Cerebellar cortex (tissue), 1 donor: ENCODE measurements around the gene MRPS31.

ENCODE experiments used
- DNase-seq: peaks from one replicate; pipeline ENCODE4 v3.0.0-alpha.2; 2015; ENCODE audit warnings: low spot score

MRPS31 gene

DNA sequence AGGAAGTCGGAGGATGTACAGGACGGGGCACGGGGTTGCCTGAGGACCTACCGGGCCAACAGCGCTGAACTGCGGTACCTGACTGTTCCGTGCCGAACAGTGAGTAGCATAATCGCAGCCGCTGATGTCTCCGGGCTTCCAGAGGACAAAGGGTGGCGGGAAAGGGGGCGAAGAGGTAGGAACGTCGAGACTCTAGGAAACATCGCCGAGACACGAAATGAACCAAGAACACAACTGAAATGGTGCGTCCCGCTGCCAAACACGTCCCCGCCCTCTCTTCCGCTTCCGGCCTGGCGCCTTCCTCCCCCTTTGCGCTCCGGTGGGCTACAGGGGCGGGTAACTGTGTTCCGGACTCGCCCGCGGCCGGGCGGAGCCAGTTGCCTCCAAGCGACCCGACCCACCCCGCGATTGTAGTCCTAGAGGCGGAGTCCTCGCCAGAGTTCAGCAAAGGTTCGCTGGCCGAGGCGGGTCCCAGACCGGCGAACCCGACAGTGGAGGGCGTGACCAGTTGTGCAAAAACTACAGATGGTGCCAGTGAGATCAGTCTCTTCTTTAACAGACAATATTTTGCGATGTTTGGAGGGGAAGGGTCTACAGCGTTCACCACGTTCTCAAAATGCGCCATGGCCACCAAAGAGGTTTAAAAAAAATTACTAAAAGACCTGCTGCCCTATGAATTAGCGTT, at the start of gene MRPS31:
TSS of gene MRPS31 (minus strand) at position 257 of the 685 bp plus-strand sequence. CDS start at position 203, 54 bp downstream.
- peak; percentile 94 for DNase-seq

DNA sequence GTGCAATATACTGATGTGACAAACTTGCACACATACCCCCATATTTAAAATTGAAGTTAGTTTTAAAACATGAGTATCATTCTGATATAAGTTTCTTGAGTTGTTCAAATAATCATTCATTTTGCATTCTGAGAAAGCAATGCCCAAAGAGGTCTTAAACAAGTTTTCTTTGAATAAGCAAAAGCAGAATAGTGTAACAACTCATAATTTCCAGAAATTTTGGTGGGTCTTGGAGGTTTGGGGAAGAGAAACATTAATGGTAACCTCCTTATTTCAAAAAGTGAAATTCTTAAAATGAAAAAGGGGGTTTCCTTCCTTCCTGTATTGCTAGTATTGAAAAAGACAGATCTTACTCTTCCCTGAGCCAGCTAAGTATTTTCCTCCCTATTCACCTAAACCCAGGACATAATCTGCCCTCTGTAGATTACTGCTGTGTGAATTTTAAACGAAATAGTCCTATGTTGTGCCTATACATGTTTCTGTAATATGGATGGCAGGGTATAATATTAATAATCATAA, 48.9 kb upstream of the MRPS31 start:
- DNase-seq, result no peak

DNA sequence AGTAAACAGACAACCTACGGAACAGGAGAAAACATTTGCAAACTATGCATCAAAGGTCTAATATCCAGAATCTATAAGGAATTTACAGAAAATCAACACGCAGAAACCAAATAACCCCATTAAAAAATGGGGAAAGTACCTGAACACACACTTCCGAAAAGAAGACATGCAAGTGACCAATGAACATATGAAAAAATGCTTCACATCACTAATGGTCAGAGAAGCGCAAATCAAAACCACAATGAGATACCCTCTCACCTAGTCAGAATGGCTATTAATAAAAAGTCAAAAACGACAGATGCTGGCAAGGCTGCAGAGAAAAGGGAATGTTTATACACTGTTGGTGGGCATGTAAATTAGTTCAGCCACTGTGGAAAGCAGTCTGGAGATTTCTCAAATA, 47.9 kb upstream of the MRPS31 start:
- DNase-seq, result no peak

DNA sequence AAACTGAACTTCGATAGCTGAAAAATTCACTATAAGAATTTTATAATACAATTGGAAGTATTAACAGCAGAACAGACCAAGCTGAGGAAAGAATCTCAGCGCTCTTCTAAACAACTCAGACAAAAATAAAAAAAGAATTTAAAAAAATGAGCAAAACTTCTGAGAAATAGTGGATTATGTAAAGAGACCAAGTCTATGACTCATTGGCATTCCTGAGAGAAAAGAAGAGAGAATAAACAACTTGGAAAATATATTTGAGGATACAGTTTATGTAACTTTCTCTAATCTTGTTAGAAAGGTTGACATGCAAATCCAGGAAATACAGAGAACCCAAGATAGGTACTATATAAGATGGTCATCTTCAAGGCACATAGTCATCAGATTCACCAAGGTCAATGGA, 43.8 kb upstream of the MRPS31 start:
- DNase-seq, result no peak

DNA sequence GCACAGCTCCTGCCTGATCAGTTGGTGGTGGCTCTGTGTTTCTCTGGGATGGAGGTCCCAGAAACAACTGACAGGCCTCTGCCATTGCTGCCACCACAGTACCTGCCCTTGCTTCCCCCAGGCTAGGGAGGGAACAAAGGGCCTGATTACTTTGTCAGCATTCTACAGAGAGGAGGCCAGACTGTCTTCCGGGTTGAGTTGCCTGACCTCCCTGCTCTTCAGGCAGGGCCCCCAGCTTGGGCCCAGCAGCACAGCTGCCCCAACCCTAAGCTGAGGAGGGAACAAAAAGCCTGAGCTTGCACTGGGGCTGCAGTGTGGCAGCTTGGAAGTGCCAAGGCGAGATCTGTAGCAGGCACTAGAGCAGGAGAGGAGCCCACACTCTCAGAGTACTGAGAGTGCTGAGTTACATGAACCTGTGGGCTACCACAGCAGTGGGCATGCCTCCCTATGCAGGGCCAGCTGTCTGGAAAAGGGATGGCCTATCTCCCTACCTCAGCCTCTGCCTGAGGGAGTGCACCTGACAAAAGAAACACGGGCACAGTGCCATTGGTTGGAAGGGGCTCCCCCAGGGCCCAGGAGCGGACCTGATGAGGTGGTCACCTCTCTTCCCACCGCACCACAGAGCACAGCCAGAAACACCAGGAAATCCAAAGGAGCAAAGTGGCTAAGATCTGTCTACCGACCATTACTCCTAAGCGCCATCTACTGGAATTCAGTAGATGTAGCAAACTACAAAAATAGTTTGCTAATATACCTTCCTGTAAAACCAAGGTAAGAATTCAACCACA, 42.9 kb upstream of the MRPS31 start:
- DNase-seq, result peak; percentile 14

DNA sequence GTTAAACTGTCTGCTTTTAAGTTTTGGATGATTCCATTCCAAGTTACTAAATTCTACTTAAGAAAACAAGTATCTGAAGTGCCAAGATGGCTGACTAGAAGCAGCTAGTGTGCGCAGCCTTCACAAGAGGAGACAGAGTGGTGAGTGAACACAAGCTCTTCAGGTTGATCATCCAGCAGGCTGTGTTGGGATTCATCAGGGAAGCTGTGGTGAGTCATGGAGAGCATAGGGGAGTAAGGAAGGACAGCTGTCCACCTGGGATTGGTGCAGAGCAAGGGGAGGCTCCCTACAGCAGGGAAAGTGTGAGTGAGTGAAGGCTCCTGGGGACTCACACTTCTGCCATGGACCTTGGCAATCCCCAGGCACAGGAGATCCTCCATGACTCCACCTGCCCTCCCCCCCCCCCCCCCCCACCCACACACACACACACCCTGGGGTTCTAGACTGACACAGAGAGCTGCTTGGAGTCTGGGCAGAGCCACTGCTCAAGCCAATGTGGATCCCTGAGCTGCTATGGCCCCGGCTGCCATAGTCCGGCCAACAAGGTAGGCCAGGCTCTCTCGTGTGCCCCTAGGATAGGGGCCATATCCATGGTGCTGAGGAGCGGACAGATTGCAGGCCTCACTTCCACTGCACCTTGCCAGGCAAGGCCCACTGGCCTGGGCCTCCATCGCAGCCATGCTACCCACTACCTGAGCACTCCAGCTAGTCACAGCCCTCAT, 41.9 kb upstream of the MRPS31 start:
- no peak for DNase-seq

DNA sequence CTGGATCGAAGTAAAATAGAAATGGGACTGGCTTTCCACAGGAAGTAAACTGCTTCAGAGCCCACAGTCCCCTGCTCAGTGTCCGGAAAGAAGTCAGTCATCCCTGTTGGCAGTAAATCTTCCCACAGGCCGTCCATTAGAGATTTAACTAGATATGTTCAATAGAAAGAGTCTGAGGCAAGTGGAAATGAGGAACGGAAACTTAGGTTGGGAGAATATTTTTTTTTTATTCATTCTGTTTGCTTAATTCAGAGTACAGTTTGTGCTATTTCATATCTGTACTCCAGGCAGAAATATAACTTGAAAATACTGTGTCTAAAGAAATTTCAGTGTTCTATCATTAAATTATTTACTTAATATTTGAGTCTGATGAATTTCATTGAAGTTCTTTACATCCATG, 41.1 kb upstream of the MRPS31 start:
- DNase-seq, result no peak

DNA sequence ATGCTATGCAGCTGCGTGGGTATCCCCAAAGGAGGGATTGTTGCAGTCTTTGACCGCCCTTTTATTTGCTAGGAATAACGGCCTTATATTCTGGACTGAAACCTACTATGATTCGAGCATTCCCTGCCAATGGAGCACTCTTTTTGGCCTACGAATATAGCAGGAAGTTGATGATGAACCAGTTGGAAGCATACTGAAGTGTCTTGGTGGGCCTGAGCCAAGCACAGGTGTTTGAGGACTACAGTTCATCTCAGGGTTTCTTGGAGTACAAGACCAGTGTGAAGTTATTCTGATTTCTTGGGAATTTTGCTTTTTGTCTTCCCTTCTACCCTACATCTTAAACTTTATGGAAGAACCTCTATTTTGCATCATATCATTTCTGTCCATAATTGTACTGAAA, 38.5 kb upstream of the MRPS31 start:
- DNase-seq, result no peak

DNA sequence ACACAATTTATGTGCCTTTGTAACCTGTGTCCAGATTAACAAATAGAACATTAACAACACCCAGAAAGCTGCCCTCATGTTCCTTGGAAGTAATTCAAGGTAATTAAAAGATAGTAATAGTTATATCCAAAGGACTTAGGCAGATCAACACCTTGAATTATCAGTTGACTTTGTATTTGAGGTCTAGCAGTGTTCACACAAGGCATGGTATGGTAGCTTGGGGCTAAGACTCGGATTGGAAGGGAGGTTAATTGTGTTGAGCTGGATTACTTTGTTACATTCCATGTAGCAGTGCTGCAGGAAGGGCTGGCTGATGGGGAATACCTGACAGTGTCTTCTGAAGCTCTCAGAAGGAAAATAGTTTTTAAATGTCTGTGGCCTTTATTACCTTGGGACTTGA, 35.3 kb upstream of the MRPS31 start:
- no peak for DNase-seq

DNA sequence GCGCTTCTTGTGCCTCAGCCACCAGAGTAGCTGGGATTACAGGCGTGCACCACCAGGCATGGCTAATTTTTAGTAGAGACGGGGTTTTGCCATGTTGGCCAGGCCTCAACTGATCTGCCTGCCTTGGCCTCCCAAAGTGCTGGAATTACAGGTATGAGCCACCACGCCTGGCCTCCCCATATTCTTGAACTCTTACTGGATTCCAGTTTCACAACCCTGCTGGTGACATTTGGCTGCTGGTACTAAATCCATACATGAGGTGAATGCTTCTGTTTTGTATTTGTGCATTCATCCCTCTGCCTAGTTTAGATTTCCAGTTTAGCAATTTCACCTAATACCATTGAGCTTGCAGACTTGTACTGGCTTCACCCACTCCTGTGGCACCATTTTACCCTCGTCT, 32.3 kb upstream of the MRPS31 start:
- no peak for DNase-seq

DNA sequence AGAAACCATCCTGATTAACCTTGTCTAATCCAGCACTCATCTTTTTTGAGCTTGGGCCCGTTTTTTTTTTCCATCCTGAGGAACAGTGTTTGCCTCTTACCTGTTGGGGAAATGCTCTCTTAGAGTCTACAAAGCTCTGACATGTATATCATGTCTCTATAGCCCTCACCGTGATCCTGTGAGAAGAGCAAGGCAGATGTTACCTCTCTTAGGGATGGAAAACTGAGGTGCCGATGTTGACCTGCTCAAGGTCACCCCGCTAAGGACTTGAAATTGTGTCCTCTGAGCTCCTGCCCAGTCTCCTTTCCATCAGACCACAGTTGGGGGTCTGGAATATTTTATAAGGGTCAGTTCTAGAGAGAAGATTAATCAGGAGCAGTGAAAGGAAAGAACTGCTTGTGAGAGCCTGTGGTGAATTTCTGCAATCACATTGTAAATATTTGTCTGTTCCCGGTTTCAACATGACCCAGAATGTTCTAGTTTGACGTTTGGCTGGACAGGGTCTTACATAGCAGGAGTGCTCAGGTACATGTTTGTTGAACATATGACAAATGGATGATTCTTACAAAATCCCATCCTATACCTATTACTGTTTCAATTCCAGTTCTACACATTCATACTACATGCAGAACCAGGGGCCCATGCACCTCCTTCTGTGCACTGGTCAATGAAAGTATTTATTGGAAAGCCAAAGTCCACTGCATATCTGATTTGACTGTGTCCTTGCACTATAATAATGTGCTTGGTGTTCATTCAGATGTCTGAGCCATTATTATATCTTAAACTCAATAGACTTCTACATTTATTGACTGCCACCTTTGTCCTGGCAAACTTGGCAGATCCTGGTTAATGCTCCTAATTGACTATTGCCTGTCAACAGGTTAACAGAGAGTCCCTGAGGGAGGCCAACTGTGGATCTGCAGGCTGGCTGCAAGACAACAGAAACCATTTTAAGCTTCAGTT, 30.5 kb upstream of the MRPS31 start:
- no peak for DNase-seq

DNA sequence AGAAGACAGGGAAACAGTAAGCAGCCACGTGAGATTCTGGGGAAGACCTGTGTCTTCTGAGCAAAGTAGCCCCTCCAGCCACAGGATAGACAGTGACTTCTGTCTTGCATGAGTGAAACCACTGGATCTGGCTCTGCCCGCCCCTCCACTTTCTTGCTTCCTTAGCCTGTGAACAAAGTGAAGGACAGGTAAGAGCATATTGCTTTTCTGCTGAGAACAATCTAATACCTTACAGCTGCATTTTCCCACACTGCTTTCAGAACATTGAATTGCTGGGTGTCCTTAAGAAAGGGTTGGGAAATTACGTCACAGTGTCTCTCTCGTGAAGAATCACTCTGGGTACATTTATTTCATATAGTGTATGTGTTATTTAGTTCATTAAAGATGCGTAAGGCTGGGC, 29.6 kb upstream of the MRPS31 start:
- no peak for DNase-seq

DNA sequence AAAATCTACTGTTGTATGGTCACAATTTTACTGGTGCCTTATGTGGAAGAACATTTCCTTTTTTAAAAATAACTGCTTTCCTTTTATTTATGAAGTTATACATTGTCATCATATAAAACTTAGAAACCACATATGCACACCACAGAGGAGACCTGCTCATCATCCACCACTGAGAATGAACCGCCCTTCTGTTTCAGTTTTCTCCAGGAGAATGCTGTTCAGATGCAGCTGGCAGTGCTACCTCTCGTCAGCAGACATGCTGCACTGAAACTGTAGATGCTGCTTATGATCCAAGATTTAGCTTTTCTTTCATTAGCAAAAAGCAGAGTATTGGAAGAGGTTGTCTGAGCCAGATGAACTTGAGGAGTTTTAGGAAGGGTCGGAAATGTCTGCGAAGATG, 28.5 kb upstream of the MRPS31 start:
- no peak for DNase-seq

DNA sequence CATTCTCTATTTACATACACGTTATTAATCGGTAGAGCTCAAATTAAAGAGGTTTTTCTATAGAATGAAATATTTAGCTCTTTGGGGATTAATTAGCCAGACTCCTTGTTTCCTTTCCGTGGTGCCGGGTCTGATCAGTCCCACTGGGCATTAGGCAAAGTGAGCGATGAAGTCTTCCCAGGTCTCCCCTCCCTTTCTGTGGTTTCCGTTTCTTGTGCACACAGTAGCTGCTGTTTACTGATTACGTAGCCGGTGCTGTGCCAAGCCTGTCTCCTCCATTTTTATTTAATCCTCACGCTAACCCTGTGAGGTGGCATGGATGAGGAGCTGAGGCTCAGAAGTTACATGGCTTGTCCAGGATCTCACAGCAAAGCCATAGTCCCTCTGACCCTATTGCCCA, 27.4 kb upstream of the MRPS31 start:
- DNase-seq, result no peak

DNA sequence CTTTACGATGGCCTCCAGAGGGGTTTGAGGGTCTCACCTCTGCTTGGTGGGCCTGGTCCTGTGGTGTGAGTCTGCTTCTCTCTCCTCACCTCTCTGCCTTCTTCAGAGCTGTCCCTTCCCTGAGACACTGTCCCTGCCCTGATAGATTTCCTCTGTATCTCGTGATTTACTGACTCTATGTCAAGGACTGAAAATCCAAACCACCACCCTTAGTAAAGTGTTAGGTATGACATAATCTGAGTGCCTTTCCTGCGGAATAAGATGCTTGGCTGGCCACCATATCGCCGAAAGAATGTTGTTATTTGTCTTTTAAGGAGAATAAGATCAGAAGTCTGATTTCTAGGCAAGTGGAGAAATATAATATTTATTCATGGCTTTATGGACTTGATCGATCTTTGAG, 25.7 kb upstream of the MRPS31 start:
- DNase-seq, result no peak

DNA sequence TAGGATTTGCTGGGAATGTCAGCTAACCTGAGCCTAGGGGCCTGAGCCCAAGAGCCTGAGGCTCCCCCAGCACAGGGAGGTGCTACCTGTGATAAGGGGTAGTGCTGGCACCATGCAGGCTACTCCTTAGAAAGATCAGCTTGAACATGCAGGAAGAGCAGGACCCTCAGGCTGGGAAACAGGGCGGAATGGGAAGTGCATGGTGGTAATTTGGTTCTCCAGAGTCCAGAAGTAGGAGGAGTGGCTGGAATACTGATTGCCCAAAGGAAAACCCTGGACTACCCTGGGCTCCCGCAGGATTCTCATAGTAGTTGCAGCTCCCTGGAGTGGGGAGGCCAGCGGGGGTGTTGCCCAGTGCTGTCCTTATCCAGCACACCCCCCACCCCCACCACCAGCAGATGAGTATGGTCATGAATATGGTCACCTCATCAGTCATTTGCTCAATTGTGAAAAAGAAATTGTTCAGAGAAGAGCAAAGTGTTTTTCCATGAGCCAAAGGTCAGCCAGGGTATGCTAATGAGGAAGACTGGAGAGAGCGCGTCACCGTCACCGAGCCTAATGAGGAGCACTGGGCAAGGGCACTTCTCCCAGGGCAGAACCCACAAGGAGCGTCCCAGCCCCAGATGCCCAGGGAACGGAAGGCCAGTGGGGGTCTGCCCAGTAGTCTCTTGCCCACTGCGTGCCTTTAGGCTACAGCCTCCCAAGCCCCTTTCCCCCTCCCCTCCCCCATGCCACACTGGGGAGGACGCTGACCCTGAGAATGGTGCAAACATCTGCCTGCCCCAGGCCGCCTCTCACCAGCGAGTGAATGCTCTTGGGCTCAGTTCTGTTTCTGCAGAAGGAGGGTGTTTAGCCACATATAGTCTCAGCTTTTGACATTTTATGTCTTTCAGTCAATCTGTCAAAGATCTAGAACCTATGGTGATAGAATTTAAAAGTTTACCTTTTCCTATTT, 23.7 kb upstream of the MRPS31 start:
- no peak for DNase-seq

DNA sequence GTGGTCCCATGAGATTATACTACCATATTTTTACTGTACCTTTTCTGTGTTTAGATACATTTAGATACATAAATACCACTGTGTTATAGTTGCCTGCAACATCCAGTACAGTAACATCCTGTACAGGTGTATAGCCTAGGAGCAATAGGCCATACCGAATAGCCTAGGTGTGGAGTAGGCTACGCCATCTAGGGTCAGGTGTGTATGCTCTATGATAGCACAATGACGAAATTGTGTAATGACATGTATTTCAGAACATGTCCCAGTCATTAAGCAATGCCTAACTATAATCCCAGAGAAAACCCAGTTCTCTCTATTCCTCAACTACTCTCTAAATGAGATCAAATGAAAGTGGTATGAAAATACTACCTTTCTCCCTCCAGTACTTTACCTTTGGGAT, 22.3 kb upstream of the MRPS31 start:
- DNase-seq, result no peak

DNA sequence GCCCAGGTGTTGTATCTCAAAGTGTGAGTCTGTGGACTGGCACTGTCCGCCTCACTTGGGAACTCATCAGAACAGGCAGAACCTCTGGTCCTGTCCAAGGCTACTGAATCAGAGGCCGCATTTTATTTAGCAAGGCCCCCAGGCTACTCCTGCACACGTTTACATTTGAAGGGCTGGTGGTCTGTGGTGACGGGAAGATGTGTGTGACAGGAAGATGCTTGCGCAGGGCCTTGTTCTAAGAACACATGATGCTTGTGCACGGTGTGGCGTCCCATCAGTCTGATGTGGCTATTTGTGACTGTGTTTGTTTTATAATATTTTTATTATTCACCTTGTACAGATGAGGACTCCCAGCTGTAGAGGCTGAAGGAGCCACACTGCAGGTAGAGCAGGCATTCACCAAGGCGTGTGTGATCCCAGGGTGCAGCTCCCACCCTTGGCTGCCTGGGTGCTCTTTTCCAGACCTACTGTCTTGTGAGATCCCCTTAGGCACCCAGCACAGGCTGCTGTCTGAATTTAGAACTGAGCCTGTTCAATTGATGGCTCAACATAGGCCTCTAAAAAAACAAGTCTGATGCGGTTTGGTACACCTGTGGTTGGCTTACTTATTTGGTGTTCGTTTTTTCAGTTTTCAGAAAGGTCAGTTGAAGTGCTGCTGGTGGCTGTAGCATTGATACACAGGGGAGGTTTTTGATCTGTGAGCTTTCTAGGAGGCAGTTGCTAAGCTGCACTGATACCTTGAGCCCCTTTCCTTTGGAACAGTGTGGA, 21.5 kb upstream of the MRPS31 start:
- DNase-seq, result no peak

DNA sequence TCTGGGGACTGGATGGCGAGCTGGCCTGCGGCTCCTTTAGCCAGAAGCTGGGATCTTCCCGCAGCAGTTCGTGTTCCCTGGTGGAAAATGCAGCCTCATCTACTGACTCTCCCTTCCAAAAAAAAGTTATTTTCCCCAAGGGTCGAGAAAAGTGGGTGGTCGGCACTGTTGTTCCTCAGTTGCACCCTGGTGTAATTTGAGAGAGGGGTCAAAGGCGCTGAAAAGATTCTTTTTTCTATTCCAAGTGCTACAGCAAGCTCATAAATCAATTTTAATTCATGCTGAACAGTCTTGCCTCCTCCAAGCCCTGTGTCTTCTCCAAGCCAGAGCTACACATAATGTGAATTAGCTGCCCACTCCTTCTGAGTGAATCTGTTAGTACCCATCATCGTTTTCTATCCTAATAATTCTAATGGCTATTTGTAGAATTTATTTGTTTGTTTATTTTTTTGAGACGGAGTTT, 19.2 kb upstream of the MRPS31 start:
- peak; percentile 7 for DNase-seq
